GM12872 (cell line): Measurements from ENCODE around the gene EPHA4.

Experiments
- TF ChIP-seq, protein P1 (sequence below): IDR thresholded peaks from 3 replicates; pipeline ENCODE4 v1.5.1; 2011; ENCODE audit warnings: low read depth, mild to moderate bottlenecking, low read length, moderate library complexity; ENCODE audit not compliant: insufficient read depth

Gene EPHA4

DNA sequence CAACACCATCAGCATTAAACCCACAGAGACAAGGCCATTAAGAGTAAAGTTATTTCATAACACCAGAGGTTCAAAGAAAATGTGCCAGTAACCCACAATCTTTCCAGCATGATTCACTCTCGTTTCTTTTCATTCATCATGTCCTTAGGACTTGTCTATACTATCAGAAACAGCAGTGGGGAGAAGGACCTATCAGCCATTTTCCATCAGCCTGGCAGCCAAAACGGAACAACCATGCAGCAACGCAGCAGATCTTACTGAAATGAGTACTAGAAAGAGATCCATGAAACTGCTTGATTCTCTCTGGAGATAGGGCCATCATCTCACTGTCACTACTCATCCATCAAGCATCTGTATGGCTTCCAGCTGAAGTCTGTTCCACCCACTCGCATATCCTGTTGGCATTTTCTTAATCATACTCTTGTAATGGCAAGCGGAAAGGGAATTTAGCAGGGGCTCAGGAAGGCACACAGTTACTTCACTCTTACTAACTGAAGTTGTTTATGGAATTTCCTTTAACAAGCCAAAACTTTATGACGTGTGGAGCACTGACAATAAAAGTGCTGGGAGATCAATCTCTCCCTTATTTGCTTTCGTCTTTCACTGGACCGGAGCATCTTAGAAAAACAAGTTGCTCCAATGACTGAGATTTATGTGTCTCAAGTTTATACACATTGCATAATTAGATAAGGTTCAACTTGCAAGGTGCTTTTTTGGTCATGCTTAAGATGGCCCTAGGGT is 69.7 kb downstream of the EPHA4 start:
- TF ChIP-seq, protein P1, sequence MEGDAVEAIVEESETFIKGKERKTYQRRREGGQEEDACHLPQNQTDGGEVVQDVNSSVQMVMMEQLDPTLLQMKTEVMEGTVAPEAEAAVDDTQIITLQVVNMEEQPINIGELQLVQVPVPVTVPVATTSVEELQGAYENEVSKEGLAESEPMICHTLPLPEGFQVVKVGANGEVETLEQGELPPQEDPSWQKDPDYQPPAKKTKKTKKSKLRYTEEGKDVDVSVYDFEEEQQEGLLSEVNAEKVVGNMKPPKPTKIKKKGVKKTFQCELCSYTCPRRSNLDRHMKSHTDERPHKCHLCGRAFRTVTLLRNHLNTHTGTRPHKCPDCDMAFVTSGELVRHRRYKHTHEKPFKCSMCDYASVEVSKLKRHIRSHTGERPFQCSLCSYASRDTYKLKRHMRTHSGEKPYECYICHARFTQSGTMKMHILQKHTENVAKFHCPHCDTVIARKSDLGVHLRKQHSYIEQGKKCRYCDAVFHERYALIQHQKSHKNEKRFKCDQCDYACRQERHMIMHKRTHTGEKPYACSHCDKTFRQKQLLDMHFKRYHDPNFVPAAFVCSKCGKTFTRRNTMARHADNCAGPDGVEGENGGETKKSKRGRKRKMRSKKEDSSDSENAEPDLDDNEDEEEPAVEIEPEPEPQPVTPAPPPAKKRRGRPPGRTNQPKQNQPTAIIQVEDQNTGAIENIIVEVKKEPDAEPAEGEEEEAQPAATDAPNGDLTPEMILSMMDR = no peak

DNA sequence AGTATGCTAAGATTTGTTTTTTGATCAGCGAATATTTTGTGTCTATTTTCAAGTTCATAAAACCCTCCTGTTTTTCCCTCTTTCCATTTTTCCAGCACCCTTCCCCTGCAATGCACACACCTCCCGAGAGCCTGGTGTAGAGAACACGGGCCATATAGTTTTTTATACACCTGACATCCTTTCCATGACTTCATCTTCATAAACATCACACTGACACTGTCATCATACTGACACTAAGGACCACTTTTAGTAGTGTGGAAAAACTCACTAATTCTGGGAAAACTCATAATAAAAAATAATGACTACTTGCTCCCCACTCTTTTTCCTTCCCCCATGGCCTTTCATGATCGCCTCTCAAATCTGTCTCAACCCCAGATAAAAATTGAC is 70.2 kb downstream of the EPHA4 start:
- TF ChIP-seq, protein P1 = no peak

DNA sequence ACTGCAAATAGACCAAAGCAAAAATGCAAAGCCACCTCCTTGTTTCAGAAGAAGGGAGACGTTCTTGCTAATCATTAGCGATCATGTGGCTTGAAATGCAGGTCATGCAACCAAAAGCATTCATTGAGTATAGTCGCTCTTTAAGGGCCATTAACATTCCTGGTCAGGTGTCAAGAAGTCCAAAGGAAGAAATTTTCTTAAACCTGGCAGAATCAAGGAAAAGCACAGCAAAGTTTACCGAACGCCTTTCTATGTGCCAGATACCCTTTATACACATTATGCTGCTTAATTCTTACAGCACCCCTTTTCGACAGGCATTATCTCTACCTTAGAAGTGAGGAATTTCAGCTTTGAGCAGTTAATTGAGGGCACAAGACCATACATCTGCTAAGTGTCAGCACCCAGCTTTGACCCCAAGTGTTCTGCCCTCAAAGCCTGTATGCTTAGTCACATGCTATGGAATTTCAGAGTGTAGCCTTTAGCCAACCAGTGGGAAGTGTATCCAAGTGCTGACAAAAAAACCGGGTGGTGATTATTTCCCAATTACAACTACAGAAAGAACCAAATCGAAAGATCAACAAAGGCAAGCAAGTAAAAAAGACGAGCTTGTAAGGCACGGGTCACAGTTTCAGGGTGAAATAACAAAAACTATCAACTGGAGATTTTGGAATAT is 70.8 kb downstream of the EPHA4 start:
- TF ChIP-seq, protein P1 = no peak

DNA sequence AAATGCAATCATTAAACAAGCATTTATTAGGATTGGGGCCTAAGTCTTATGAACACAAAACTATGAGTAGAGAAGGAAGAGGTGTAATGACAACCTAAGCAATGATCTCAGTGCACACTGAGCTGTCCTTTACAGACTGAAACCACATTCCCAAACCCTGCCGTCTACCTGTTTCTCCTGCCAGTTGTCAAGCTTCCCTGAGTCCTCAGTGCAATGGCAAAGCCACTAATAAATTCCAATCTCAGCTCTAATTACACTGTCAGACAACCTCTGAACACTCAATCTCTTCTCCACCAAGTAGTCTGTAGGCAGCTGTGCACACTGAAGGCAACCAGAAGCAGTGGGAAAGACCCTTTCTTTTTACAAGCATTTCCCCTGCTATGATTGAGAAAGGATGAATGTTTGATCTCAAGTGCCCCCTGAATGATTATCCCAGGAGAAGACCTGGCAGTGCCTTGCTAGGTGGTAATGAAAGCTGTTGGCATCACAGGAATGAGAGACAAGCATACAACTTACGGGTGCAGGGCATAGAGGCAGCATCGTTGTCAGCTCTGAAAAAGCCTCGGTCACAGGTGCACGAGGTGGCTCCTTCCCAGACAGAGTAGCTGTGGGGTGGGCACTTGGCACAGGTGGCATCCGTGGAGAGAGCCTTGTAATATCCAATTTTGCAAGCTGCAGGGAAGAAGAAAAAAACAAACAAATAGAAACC is 71.4 kb downstream of the EPHA4 start:
- TF ChIP-seq, protein P1 = no peak

DNA sequence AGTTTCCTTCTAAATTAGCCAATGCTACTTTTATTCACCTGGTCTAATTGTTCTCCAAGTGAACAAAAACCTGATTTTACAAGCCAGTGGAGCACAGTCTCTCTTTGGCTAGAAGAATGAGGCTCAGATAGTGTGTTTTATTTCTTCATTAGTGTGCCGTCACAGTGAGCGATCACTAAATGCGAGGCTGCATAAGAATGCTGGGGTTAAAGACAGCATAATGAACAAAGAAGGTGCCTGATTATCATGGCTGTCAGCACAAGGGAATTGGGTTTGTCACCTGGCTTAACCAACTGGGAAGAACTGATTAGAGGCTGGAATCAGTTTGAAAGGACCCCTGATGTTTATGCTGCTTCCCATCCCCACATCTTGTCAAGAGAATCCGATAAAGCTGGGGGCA is 76.4 kb downstream of the EPHA4 start:
- TF ChIP-seq, protein P1 = no peak

DNA sequence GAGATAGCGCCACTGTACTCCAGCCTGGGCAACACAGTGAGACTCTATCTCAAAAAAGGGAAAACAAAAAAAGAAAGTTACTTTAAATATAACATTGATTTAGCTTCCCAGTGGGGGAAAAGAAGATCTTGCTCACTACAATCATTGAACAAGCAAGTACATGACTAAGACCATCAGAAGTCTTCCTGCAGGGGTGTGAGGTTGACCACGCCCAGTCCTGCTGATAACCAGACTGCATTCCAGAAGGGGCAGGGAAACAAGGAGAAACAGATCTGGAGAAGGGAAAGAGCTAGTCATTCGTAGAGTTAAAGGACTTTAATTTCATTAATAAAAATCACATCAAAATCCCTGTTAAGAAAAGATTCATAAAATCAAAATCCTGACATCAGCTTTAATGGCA is 77.5 kb downstream of the EPHA4 start:
- TF ChIP-seq, protein P1 = no peak

DNA sequence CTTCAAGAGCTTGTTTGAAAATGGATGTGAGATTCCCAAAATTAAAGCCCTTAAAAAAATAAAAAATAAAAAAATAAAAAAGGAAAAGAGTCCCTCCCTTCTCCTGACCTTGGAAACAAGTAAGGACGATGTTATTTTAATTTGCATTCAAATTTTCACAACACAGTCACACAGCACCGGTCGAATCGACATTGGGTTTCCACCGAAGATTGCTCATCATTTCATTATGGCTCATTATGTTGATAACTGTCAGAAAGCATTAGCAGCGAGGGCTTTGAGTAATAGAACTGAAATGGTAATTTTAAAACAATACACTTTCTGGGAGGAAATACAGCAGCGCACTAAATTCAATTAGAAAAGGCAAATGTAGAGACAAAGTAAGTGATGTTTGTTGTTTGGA is 78.7 kb downstream of the EPHA4 start:
- TF ChIP-seq, protein P1 = no peak
